Testis (tissue), 2 donors: Measurements from ENCODE around the gene MARCHF2.

Experiments used
- POLR2A ChIP-seq: fragments of 450-650 bp; IDR thresholded peaks from one replicate; pipeline ENCODE4 v1.6.1; 2017; ENCODE audit warnings: antibody characterized with exemption, mild to moderate bottlenecking, moderate library complexity
- TF ChIP-seq, protein P1 (sequence below), 3 experiments: fragments of 450-650 bp in 2 of 3; fragments of 200-600 bp in 1 of 3; sonication (generic) in 1 of 3; IDR thresholded peaks; one replicate each; pipeline ENCODE4 v1.5.1; 2016 to 2019; ENCODE audit warnings: antibody characterized with exemption in 3 of 3, mild to moderate bottlenecking in 2 of 3, moderate library complexity in 1 of 3

DNA sequence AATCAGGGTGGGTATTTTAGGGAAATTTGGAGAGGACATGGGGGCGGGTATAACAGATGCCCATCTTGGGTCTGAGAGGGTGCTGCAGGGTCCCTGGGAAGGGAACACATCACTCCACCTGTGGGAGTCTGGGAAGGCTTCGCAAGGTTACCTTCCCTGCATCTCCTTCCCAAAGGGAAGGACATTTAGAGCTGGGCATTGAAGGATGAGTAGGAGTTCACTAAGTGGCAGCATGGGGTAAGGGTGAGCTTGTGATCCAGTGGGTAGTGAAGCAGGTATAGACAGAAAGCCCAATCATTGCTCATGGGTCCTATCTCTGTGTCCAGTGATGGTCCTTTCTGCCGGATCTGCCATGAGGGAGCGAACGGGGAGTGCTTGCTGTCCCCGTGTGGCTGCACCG lies 13.2 kb downstream of the MARCHF2 start:
- TF ChIP-seq, protein P1, sequence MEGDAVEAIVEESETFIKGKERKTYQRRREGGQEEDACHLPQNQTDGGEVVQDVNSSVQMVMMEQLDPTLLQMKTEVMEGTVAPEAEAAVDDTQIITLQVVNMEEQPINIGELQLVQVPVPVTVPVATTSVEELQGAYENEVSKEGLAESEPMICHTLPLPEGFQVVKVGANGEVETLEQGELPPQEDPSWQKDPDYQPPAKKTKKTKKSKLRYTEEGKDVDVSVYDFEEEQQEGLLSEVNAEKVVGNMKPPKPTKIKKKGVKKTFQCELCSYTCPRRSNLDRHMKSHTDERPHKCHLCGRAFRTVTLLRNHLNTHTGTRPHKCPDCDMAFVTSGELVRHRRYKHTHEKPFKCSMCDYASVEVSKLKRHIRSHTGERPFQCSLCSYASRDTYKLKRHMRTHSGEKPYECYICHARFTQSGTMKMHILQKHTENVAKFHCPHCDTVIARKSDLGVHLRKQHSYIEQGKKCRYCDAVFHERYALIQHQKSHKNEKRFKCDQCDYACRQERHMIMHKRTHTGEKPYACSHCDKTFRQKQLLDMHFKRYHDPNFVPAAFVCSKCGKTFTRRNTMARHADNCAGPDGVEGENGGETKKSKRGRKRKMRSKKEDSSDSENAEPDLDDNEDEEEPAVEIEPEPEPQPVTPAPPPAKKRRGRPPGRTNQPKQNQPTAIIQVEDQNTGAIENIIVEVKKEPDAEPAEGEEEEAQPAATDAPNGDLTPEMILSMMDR (IDR thresholded peaks at IDR 0.05): no peak
- TF ChIP-seq POLR2A: no peak
